A549 (cell line): Measurements from ENCODE around the gene IGF2. TPM values are rescaled to one million over a fixed set of nuclear protein-coding genes. Genes with fewer than 3 reads are reported as not detected.

Experiments
- ATAC-seq, 2 experiments: fragments of 200-7000 bp in 1 of 2; fragments of >200 bp in 1 of 2; cut with Nextera tagmentation in 1 of 2; cut with Tn5 transposase in 1 of 2; 3 replicates each; pipeline versions ENCODE4 v1.8.0 to v1.9.1; 2018 to 2020; ENCODE audit warnings: mild to moderate bottlenecking in 1 of 2, moderate library complexity in 1 of 2
- CTCF ChIA-PET: fragments of 300-600 bp; sonication (Branson Sonifier 250); formaldehyde crosslinking; extraction: SDS; loops from one replicate; lab custom pipeline; 2021; ENCODE audit warnings: antibody characterized with exemption, inconsistent platforms; lab: Yijun Ruan, JAX
- POLR2A ChIA-PET: fragments of 350-600 bp; formaldehyde crosslinking; extraction: SDS; loops from one replicate; lab custom pipeline; 2021; ENCODE audit warnings: antibody characterized with exemption, inconsistent platforms; lab: Yijun Ruan, JAX
- DNase-seq, 2 experiments: peaks; one replicate each; pipeline versions ENCODE4 v3.0.0 to v3.0.0-alpha.2; 2011 to 2016; ENCODE audit warnings: low read depth in 1 of 2, low spot score in 1 of 2
- FAIRE-seq: peaks from 2 replicates; lab custom pipeline; 2011; peaks lifted over from hg19 to GRCh38; lab: Jason Lieb, UNC
- H3K27ac ChIP-seq, 2 experiments: fragments of >200 bp; sonication (Bioruptor Twin); formaldehyde crosslinking; 3 replicates each; pipeline ENCODE4 v1.5.1; 2016 to 2017
- H3K4me1 ChIP-seq: fragments of >200 bp; sonication (Bioruptor Twin); formaldehyde crosslinking; 3 replicates; pipeline ENCODE4 v1.6.1; 2016
- H3K4me2 ChIP-seq: fragments of >200 bp; sonication (Bioruptor Twin); formaldehyde crosslinking; 3 replicates; pipeline ENCODE4 v1.6.1; 2016
- H3K4me3 ChIP-seq: fragments of >200 bp; sonication (Bioruptor Twin); formaldehyde crosslinking; 3 replicates; pipeline ENCODE4 v1.5.1; 2016
- H3K9me3 ChIP-seq: fragments of >200 bp; sonication (Bioruptor Twin); formaldehyde crosslinking; 3 replicates; pipeline ENCODE4 v1.6.1; 2016
- BHLHE40 ChIP-seq: IDR thresholded peaks from 2 replicates; pipeline ENCODE4 v1.6.1; 2012; ENCODE audit warnings: low read depth, low read length, inconsistent platforms
- CBX8 ChIP-seq: fragments of 200-600 bp; sonication (generic); IDR thresholded peaks from 2 replicates; pipeline ENCODE4 v1.6.1; 2016
- CHD2 ChIP-seq: fragments of 150-350 bp; IDR thresholded peaks from 2 replicates; pipeline ENCODE4 v1.6.1; 2014; ENCODE audit warnings: low read length; ENCODE audit not compliant: partially characterized antibody
- ESRRA ChIP-seq: fragments of 150-350 bp; IDR thresholded peaks from 2 replicates; pipeline ENCODE4 v1.6.1; 2014; ENCODE audit warnings: mild to moderate bottlenecking, low read length, borderline replicate concordance
- FOXS1 ChIP-seq: fragments of 250-450 bp; sonication (Bioruptor Pico); IDR thresholded peaks from 2 replicates; pipeline ENCODE4 v1.5.0; 2020; ENCODE audit warnings: mild to moderate bottlenecking, moderate library complexity
- HDAC2 ChIP-seq: fragments of 200-600 bp; sonication (generic); IDR thresholded peaks from 2 replicates; pipeline ENCODE4 v1.6.1; 2016
- HOXB13 ChIP-seq: fragments of 250-450 bp; sonication (Bioruptor Pico); IDR thresholded peaks from 2 replicates; pipeline ENCODE4 v1.5.0; 2020; ENCODE audit warnings: low read depth, mild to moderate bottlenecking, moderate library complexity
- KDM5A ChIP-seq: fragments of 200-600 bp; sonication (generic); IDR thresholded peaks from 2 replicates; pipeline ENCODE4 v1.6.1; 2016; ENCODE audit warnings: antibody characterized with exemption, mild to moderate bottlenecking
- MAZ ChIP-seq: fragments of 150-350 bp; IDR thresholded peaks from 2 replicates; pipeline ENCODE4 v1.6.1; 2014; ENCODE audit warnings: antibody characterized with exemption, low read depth, low read length, borderline replicate concordance
- NR3C1 ChIP-seq: fragments of >200 bp; sonication (Bioruptor Twin); formaldehyde crosslinking; IDR thresholded peaks from 3 replicates; pipeline ENCODE4 v1.6.1; 2017
- PHF8 ChIP-seq: fragments of 200-600 bp; sonication (generic); IDR thresholded peaks from 2 replicates; pipeline ENCODE4 v1.6.1; 2016; ENCODE audit warnings: low read depth, mild to moderate bottlenecking, antibody characterized with exemption, moderate library complexity, borderline replicate concordance
- POLR2A ChIP-seq: IDR thresholded peaks from 2 replicates; pipeline ENCODE4 v1.6.1; 2012; ENCODE audit warnings: mild to moderate bottlenecking, low read length
- POLR2AphosphoS2 ChIP-seq: conservative IDR thresholded peaks from 2 replicates; pipeline ENCODE4 v1.6.1; 2012; ENCODE audit warnings: low read length, improper control_type of control experiment, inconsistent platforms
- RAD21 ChIP-seq, 2 experiments: fragments of >200 bp in 1 of 2; sonication (Bioruptor Twin) in 1 of 2; formaldehyde crosslinking in 1 of 2; IDR thresholded peaks in 1 of 2; conservative IDR thresholded peaks in 1 of 2; 2 replicates in 1 of 2; 3 replicates in 1 of 2; pipeline ENCODE4 v1.6.1; 2012 to 2018; ENCODE audit warnings: inconsistent platforms in 1 of 2
- RARB ChIP-seq: fragments of 250-450 bp; sonication (Bioruptor Pico); IDR thresholded peaks from 2 replicates; pipeline ENCODE4 v1.8.0; 2021; ENCODE audit warnings: mild to moderate bottlenecking, moderate library complexity
- SMC3 ChIP-seq: fragments of >200 bp; sonication (Bioruptor Twin); formaldehyde crosslinking; IDR thresholded peaks from 3 replicates; pipeline ENCODE4 v1.6.1; 2018; ENCODE audit warnings: inconsistent platforms
- WGBS: methylation state at CpG from one replicate; pipeline ENCODE4 v1.1.6; 2017; ENCODE audit errors: missing lambda C conversion rate; 5-methylcytosine and 5-hydroxymethylcytosine counted together
- polyA plus RNA-seq, 4 experiments: library from polyadenylated mRNA; depleted of rRNA in 3 of 4; stranded (reverse); fragments of >200 nt; fragmentation: RNase III in 1 of 4; extraction: RNeasy Plus Mini Kit Qiagen cat#74134 plus additional on column Dnase treatment in 1 of 4; gene quantifications; 2 replicates in 3 of 4; 3 replicates in 1 of 4; pipeline ENCODE4 v1.2.3, GENCODE V29; 2011 to 2017
- TF ChIP-seq, protein P1 (sequence below): IDR thresholded peaks from 2 replicates; pipeline ENCODE4 v1.6.1; 2012
- TF ChIP-seq, protein P2 (sequence below): IDR thresholded peaks from 2 replicates; pipeline ENCODE4 v1.6.1; 2012; ENCODE audit warnings: low read depth, borderline replicate concordance
- TF ChIP-seq, protein P3 (sequence below): fragments of >200 bp; sonication (Bioruptor Twin); formaldehyde crosslinking; IDR thresholded peaks from 3 replicates; pipeline ENCODE4 v1.6.1; 2016
- TF ChIP-seq, protein P4 (sequence below): fragments of >200 bp; sonication (Bioruptor Twin); formaldehyde crosslinking; IDR thresholded peaks from 3 replicates; pipeline ENCODE4 v1.5.1; 2016

IGF2 gene
- polyA plus RNA-seq, 2 of the 4 experiments (the other 2 are of a cell fraction) = 2.0 to 2.9 TPM

DNA sequence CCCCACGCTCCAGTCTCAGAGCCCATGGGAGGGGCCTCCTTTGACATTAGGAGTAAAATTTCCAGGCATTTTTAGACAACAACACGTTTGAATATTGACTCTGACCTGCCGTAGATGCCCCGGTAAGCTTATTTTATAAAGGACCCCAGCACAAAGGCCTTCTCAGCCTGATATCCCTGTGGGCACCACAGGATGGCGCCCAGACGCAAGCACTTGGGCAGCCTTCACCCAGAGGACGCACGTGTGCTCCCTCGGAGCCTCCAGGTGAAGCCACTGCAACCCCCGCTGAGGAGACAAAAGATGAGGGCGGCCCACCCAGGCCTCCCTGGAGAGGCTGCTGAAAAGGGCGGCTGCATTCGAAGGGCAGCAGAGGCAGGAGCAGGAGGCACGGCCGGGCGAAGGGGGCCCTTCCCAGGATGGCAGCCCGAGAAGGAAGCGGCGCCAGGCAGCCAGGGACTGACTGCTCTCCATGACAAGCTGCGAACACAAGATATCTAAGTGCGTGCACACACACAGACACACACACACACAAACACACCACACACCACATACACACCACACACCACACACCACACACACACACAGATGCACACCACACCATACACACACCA lies 47.6 kb upstream of the IGF2 start:
- POLR2A ChIA-PET = no interaction called here
- peak; percentile 76 for DNase-seq

DNA sequence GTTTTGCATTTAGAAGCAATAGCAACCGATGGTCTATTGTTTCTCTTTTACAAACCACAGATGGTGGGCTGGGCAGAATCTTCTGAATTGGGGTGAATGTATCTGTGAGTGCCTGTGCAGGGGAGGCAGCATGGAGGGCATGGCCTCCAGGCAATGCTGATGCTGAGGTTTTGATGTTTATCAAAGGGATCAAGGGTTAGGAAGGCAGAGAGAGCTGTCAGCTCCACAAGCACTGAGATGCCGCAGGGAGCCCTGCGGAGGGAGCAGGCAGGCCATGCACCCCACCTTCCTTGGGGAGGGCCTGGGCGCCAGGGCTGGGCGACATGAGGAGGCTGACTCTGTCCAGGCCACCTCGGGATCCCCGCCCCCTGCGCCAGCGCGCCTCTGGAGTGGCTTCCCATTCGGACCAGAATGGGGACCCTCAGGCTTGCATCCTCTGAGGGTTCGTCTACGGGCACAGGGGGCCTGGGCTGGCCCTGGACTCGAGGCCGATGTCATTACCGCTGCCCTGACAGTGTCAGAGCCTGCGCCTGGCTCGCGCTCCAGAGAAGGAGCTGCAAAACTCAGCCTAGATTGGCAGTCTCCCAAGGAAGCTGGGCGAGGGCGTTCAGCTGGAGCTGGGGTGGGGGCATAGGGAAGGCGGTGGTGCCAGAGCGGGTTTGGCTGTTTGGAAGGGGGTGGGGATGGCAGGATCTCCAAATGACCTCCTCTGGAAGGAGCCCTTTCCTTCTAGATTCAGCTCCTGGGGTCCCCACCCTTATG lies 46.3 kb upstream of the IGF2 start:
- Histone ChIP-seq H3K9me3 (no peaks in the 10 kb centered on the region), H3K4me2 (no peak overlapping the region), H3K27ac (no peak overlapping the region), H3K4me1 (peaks cover 10% of the 10 kb centered on the region), H3K4me3 (no peak overlapping the region)
- CTCF ChIA-PET = interaction anchor here (0.5 to 6.9 kb wide), 30 partner anchors 8 to 707 kb away, joined by 3 to 100 read pairs (median 7); partner anchors contain the start of genes C11orf21, TSPAN32 and TSSC4
- FAIRE-seq (no peak), DNase-seq (no peak), ATAC-seq (no peak)
- 36% methylated on average over 6 of the region's 23 CpGs for WGBS
- TF ChIP-seq FOXS1 = no peak
- no peak for TF ChIP-seq RARB (CRISPR knock-in tag)
- TF ChIP-seq BHLHE40 = no peak
- no peak for TF ChIP-seq HDAC2
- POLR2A ChIA-PET = no interaction called here

More for the DNA sequence above, 47.6 kb upstream of the IGF2 start:
- ATAC-seq (peak; percentile 72 to 92), FAIRE-seq (no peak)
- peak overlapping the region; percentile 72 for H3K4me2 ChIP-seq
- TF ChIP-seq HOXB13 (CRISPR knock-in tag) = no peak
- TF ChIP-seq, protein P1, sequence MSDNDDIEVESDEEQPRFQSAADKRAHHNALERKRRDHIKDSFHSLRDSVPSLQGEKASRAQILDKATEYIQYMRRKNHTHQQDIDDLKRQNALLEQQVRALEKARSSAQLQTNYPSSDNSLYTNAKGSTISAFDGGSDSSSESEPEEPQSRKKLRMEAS = peak; percentile 92
- no peak for TF ChIP-seq POLR2AphosphoS2
- TF ChIP-seq FOXS1 = no peak
- TF ChIP-seq MAZ = no peak
- no peak for TF ChIP-seq NR3C1
- TF ChIP-seq, protein P2, sequence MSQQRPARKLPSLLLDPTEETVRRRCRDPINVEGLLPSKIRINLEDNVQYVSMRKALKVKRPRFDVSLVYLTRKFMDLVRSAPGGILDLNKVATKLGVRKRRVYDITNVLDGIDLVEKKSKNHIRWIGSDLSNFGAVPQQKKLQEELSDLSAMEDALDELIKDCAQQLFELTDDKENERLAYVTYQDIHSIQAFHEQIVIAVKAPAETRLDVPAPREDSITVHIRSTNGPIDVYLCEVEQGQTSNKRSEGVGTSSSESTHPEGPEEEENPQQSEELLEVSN = 0 out of 2 replicates have a peak, but pooled peaks have one; percentile 53
- TF ChIP-seq PHF8 = no peak
- TF ChIP-seq POLR2A = no peak
- peak; percentile 58 to 63; a peak in 4 of 5 replicates for TF ChIP-seq RAD21 (conservative IDR thresholded peaks at IDR 0.05 in 1 of 2, IDR thresholded peaks at IDR 0.05 in 1 of 2)
- no peak for TF ChIP-seq ESRRA
- no peak for TF ChIP-seq CBX8
- TF ChIP-seq, protein P3, sequence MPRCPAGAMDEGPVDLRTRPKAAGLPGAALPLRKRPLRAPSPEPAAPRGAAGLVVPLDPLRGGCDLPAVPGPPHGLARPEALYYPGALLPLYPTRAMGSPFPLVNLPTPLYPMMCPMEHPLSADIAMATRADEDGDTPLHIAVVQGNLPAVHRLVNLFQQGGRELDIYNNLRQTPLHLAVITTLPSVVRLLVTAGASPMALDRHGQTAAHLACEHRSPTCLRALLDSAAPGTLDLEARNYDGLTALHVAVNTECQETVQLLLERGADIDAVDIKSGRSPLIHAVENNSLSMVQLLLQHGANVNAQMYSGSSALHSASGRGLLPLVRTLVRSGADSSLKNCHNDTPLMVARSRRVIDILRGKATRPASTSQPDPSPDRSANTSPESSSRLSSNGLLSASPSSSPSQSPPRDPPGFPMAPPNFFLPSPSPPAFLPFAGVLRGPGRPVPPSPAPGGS = no peak
- TF ChIP-seq CHD2 = no peak
- no peak for TF ChIP-seq KDM5A
- TF ChIP-seq, protein P4, sequence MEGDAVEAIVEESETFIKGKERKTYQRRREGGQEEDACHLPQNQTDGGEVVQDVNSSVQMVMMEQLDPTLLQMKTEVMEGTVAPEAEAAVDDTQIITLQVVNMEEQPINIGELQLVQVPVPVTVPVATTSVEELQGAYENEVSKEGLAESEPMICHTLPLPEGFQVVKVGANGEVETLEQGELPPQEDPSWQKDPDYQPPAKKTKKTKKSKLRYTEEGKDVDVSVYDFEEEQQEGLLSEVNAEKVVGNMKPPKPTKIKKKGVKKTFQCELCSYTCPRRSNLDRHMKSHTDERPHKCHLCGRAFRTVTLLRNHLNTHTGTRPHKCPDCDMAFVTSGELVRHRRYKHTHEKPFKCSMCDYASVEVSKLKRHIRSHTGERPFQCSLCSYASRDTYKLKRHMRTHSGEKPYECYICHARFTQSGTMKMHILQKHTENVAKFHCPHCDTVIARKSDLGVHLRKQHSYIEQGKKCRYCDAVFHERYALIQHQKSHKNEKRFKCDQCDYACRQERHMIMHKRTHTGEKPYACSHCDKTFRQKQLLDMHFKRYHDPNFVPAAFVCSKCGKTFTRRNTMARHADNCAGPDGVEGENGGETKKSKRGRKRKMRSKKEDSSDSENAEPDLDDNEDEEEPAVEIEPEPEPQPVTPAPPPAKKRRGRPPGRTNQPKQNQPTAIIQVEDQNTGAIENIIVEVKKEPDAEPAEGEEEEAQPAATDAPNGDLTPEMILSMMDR = peak; percentile 56
- TF ChIP-seq SMC3 = peak; percentile 64
- no peak overlapping the region for H3K4me3 ChIP-seq
- WGBS = 19% methylated on average over 19 of the region's 21 CpGs
- no peaks in the 10 kb centered on the region for H3K4me1 ChIP-seq
- peak overlapping the region in 1 of 2 experiments; percentile 69; a peak in 2 of 6 replicates for H3K27ac ChIP-seq
- CTCF ChIA-PET = interaction anchor here (0.6 to 6.9 kb wide), 43 partner anchors 8 to 706 kb away, joined by 3 to 100 read pairs (median 4); partner anchors contain the start of genes C11orf21, TSPAN32 and TSSC4
- no peaks in the 10 kb centered on the region for H3K9me3 ChIP-seq
